Stimulated activated CD4-positive, alpha-beta T cell treated with anti-CD3 and anti-CD28 coated beads, TNF-alpha, amount 100 ng/mL, for 4 hours (primary cell): ENCODE measurements around the gene PAFAH1B2.
"Not testable (repeated sequence)": the region's sequence is repeated elsewhere in the genome, so short reads cannot be mapped to it uniquely, and the experiment has no call there.

Source experiments
- DNase-seq, 3 experiments: peaks; one replicate each; pipeline ENCODE4 v3.0.0-alpha.2; 2020; ENCODE audit warnings: low read depth in 3 of 3

PAFAH1B2 gene

GRCh38 chr11:117201658-117202305 is 57.7 kb downstream of the PAFAH1B2 start:
- no peak for DNase-seq

DNA sequence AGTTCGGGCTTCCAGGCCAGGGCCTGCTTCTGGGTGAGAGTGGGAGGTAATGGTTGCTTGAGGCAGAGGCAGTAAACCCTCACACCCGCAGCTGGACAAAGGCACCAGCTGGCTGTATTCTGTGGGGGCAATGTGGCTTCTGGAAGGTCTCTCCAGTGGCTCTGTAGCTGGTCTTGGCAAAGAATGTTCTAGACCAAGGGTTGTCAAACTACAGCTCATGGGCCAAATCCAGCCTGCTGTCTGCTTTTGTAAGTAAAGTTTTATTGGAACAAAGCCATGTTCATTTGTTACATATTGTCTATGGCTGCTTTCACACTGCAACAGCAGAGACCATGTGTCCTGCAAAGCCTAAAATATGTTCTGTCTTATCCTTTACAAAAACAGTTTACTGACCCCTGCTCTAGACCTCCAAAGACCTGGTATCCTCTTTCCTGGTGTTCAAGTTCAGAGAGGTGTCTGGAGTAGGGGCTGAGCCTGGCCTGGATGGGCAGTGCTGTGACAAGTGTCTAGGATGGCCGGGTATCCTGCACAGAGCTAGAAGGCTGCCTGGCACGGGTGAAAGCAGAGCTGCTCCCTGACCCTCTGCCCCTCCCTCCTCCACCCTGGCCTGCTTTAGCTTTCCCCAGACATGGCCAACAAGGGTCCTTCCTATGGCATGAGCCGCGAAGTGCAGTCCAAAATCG is 58.4 kb downstream of the PAFAH1B2 start:
- no peak for DNase-seq

GRCh38 chr11:117203069-117203407 is 59.0 kb downstream of the PAFAH1B2 start:
- no peak for DNase-seq

GRCh38 chr11:117204283-117205080 is 60.4 kb downstream of the PAFAH1B2 start:
- DNase-seq, result no peak

DNA sequence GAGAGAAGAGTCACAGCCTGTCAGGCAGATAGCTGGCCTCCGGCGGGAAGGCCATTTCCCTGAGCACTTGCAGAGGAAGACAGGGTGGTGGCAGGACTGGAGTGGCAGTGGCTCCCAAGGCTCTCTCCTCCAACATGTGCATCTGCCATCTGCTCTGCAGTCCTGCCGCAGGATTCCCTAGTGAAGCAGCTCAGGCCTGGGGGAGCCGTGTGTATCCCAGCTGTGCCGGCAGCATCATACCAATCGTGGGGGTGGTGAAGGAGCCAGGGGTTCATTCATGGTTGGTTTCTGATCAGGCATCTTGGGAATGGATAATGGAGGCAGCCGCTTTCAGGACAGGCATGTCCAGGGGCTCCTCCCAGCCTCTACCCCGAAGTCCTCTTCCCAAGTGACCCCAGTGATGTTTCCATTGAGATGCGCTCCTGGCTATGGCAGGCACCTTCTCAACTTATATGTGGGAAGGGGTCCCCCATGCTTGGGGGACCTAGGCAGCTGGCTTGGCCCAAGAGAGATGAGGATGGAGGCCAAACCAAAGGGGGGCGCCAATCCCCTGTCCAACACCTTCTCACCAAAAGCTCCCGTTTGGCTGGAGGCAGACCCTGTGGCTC is 61.2 kb downstream of the PAFAH1B2 start:
- DNase-seq, result no peak

GRCh38 chr11:117206111-117206510 is 62.0 kb downstream of the PAFAH1B2 start:
- not testable (repeated sequence) for DNase-seq

DNA sequence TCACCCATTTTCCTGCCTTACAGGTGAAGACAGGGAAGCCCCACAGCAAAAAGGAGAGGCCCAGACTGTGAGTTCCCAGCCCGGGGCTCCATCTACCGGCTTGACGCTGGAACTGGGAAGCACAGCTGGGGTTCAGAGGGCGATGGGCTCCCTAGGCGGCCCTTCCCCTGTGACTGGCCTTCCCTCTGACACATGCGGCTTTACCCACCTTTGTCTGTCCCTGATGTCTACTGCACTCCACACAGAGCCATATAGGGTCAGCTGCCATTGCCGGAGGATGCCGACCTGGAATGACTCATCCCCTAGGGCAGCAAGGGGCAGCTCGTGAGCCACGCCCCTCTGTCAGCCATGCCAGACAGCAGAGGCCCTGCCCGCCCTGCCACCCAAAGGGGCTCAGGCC is 62.8 kb downstream of the PAFAH1B2 start:
- DNase-seq, result not testable (repeated sequence)

- not testable (repeated sequence) for DNase-seq
Observed at GRCh38 chr11:117207481-117207880, 63.4 kb downstream of the PAFAH1B2 start.

DNA sequence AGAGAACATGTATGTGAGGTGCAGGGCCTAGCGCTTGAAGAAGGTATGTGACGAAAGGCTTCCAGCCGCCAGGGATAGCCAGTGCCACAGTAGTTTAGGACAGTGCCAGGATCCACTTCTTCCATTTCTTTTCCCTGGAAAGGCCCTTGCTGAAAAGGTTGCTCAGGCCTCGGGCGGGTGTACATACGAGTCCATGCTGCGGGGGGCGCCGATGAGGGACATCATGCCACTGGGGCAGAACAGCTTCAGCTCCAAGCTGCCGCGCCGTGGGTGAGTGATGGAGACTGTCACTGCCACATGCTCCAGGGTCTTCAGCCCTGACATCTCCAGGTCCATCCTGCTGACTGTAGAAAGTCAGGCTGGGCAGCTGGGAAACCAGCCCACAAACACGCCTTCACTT is 64.6 kb downstream of the PAFAH1B2 start:
- not testable (repeated sequence) for DNase-seq

DNA sequence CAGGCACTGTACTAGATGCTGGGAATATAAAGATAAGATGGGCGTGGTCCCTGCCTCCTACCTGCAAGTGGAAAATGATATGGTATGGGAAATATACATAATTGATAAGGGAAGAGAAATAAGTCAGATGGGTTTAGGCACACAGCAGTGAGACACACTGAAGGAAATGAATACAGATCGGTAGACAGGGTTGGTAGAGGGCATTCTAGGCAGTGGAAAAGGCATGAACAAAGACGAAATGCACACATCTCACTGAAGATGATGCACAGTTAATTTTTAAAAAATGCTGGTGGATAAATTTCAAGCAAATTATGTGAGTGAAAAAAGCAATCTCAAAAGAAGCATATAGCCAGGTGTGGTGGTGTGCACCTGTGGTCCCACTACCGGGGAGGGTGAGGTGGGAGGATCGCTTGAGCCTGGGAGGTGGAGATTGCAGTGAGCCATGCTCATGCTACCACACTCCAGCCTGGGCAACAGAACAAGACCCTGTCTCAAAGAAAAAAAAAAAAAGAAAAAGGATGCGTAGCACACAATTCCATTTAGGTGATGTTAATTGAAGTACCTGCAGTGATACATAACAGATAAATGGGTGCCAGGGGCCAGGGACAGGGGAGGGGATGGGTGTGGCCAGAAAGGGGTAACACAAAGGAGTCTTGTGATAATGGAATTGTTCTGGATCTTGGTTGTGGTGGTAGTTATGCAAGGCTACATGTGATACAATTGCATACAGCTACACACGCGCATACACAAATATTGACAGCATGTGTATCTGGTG is 65.5 kb downstream of the PAFAH1B2 start:
- DNase-seq, result not testable (repeated sequence)

DNA sequence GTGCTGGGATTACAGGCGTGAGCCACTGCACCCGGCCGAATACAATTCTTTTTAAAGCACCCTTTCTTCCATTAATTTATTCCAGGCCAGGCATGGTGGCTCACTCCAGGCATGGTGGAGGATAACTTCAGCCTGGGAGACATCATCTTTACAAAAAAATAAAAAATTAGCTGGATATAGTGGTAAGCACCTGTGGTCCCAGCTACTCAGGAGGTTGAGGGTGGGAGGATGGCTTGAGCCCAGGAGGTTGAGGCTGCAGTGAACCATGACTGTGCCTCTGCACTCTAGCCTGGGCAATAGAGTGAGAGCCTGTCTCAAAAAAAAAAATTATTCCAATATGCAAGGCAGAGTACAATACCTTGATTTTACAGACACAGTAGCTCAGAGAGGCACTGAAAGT is 66.5 kb downstream of the PAFAH1B2 start:
- DNase-seq, result no peak

DNA sequence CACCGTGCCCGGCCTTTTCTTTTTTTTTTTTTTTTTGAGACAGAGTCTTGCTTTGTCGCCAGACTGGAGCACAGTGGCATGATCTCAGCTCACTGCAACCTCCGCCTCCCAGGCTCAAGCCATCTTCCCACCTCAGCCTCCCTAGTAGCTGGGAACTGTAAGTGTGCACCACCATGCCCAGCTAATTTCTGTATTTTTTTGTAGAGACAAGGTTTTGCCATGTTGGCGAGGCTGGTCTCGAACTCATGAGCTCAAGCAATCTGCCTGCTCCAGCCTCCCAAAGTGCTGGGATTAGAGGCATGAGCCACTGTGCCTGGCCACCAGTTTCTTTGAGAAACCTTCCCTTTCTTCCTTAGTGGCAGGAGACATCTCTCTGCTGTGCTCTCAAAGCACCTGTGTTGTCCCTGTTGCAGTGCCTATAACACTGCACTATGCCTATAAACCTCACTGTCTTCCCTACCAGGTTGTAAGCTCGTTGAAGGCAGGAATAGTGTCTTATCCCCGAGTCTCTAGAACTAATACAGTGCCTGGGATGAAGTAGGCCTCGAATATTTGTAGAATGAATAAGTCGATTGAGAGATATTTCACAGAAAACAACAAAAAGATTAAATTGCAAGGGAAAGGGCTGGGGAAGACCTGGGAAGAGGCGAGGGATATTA is 68.7 kb downstream of the PAFAH1B2 start:
- DNase-seq, result no peak

GRCh38 chr11:117214404-117215110 is 70.5 kb downstream of the PAFAH1B2 start:
- DNase-seq, result no peak

- no peak for DNase-seq
Observed at GRCh38 chr11:117217141-117218084, 73.3 kb downstream of the PAFAH1B2 start.

DNA sequence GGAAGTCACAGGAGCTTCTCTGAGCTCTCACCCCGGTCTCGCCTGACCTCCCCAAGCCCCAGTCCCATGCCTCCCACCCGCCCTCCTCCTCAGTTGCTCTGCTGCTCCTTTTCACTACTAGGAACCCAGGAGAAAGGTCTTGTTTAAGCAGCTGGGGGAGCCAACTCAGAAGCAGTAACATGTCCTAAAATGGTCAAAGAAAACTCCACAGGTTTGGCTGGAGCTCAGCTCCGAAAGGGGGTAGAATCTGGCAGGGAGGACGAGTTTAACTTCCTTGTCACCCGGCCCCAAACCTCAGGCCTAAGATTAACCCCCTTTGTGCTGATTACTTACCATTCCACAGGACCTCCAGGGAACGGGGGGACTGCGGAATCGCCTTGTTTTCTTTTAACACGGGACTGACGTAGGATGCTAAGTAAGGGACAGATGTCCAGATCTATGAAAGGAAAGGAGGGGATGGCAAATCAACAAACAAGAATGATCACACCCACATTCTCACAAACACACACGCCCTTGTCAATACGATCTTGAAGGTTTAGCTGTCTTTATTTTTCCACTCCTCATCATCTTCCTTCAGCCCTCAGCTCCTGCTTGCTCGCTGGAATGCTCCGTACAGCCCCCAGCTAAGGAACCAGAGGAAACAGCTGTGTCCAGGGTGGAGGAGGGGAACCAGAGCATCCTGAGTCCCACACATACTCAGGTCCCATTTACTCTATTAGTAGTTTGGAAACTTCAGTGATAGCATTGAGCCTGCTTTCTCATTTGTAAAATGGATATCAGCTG is 74.2 kb downstream of the PAFAH1B2 start:
- no peak for DNase-seq

DNA sequence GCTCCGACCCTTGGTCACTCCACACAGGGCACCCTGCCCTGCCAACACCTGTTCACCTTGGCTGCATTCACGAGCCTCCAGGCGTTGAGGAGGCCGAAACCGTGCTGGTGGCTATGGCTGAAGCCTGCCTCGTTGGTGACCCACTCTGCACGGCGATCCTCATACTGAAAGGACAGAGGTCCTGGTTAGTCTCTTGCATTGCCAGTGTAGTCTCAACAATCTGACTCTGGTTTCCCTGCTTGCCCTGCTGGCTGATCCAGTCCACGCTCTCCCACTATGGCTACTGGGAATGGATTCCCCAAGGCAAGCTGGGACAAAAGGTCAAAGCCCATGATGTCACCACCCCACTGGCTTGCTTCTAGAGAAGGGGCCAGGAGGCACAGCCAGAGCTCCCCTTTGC is 74.9 kb downstream of the PAFAH1B2 start:
- no peak for DNase-seq

- DNase-seq, result no peak
Observed at GRCh38 chr11:117219455-117219854, 75.4 kb downstream of the PAFAH1B2 start.

DNA sequence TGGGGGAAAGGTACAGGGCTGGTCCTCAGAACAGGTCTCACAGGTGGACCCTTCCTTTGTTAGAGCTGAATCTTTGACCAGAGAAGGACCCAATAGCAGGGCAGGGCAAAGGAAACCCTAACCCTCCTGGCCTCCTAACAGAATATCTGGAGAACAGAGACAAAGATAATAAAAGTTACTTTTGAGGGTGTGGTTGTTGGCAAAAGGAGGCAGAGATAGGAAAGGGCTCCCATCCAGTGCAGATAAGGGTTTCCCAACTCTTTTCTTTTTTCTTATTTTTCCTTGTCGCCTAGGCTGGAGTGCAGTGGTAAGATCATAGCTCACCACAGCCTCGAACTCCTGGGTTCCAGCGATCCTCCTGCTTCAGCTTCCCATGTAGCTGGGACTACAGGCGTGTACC is 75.9 kb downstream of the PAFAH1B2 start:
- DNase-seq, result no peak

- no peak for DNase-seq
Observed at GRCh38 chr11:117220568-117220967, 76.5 kb downstream of the PAFAH1B2 start.
